ENCODE measurements around the gene DNAJB1. TPM values are rescaled to one million over a fixed set of nuclear protein-coding genes. Genes with fewer than 3 reads are reported as not detected.
A peak's percentile ranks its signal among the peaks of the same experiment; 100 is the strongest.

The DNAJB1 gene
- total and polyA plus RNA-seq, 2 of the 4 experiments (the other 2 are of a cell fraction) = 88.2 to 95.4 TPM

DNA sequence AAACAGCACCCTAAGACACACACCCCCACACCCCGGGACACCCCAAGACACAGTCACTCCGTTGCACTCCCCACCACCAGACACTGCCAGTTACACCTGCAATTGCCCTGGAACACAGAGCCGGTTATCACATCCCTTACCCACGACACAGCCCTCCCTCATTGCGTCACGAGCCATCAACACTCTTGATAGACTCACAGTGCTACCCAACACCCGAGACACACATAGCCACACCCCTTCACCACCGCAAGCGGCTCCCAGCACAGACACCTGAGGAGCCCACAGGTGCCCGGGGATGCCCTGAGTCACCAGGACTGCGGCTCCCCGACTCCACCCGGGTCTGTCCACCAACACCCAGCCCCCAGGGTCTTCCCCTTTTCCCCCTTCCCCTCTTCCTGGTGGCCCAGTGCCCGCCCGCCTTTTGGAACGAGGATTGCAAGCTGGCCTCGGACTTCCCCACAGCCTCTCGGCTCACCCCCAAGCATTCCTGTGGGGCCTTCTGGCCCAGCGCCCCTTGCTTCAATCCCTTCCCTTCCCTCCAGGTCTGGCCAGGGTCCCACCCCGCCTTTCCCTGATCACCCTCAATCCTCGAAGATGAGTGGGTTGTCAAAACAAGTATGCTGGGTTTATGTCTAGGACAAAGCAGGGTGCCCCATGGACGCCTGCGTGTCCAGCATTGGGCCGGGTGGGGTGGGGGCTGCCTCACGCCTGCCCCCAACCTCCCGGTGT lies 41.4 kb downstream of the DNAJB1 start:
- Histone ChIP-seq H4K91ac (ENCODE audit: insufficient read depth, low read depth, low read length) (peak overlapping the region; percentile 11; the same call in 1 of the 2 replicates), H3K14ac (replicated peaks; ENCODE audit: low read depth, low read length) (no peak overlapping the region), H2BK20ac (ENCODE audit: low read depth, low read length) (no peak overlapping the region), H3K9ac (ENCODE audit: low read depth, low read length) (no peak overlapping the region), H2BK5ac (ENCODE audit: low read depth, low read length, poor library complexity, severe bottlenecking) (no peak overlapping the region), H3K56ac (ENCODE audit: extremely low read depth, insufficient read depth, low read length) (no peak overlapping the region), H2AFZ (replicated peaks; ENCODE audit: low read length, poor library complexity) (peak overlapping the region; percentile 34), H2BK120ac (ENCODE audit: low read depth, low read length) (peak overlapping the region; percentile 32; the same call in 1 of the 2 replicates), H3K9me1 (ENCODE audit: insufficient read depth, low read length) (0 out of 2 replicates have a peak, but pooled peaks cover 11% of the 10 kb centered on the region), H4K8ac (ENCODE audit: low read depth in 2 of 2, low read length in 2 of 2) (0 out of 4 replicates have a peak overlapping the region, but pooled peaks of 1 of the 2 experiments have one; percentile 1), H4K5ac (ENCODE audit: low read depth, low read length) (no peak overlapping the region), H2BK15ac (ENCODE audit: low read depth, low read length) (no peak overlapping the region), H3K4me1 (ENCODE audit: control insufficient read depth, insufficient read depth, low read length) (peaks cover 37% of the 10 kb centered on the region), H3K79me1 (ENCODE audit: low read depth in 1 of 2, low read length in 2 of 2) (peaks cover 3 to 37% of the 10 kb centered on the region in 2 experiments), H2AK5ac (ENCODE audit: low read depth, low read length) (peak overlapping the region; percentile 62), H3K4me3 (ENCODE audit: insufficient read depth, low read depth, low read length) (no peak overlapping the region), H3K9me3 (ENCODE audit: control insufficient read depth, insufficient read depth, low read length) (no peaks in the 10 kb centered on the region), H3K23ac (ENCODE audit: low read depth, low read length) (no peak overlapping the region), H4K20me1 (ENCODE audit: insufficient read depth, low read length) (peaks cover 29% of the 10 kb centered on the region), H3K18ac (ENCODE audit: low read depth, low read length) (no peak overlapping the region), H3K27me3 (ENCODE audit: control insufficient read depth, insufficient read depth, low read length) (no peaks in the 10 kb centered on the region), H3K4ac (ENCODE audit: low read depth, low read length) (0 out of 2 replicates have a peak overlapping the region, but pooled peaks have one; percentile 3), H3K27ac (ENCODE audit: insufficient read depth, low read length) (peak overlapping the region; percentile 14; the same call in 1 of the 2 replicates), H2AK9ac (replicated peaks; ENCODE audit: low read depth, low read length, poor library complexity) (peak overlapping the region; percentile 81), H3K36me3 (ENCODE audit: control insufficient read depth, insufficient read depth, low read length) (peaks cover 20% of the 10 kb centered on the region; the same call in 1 of the 2 replicates), H3K4me2 (ENCODE audit: low read depth, low read length) (peak overlapping the region; percentile 12; the same call in 1 of the 2 replicates)
- BruUV-seq (replicated peaks) = no TSS peak
- dilution Hi-C loops (cut with HindIII; ENCODE audit: low sequenced_read_pairs, unreplicated experiment) = no loop called here
- ChIA-PET CTCF (no interaction called here), POLR2A (ENCODE audit: unreplicated experiment) (no interaction called here)
- ATAC-seq (ENCODE audit: low read depth) (peak; percentile 42), DNase-seq (peak; percentile 88)
- intact Hi-C loops (cut with micrococcal nuclease) = loop anchor here (5.0 kb wide), 1 partner anchor 340 kb away; the partner anchor contains the start of gene ASF1B
- in situ Hi-C loops (cut with MboI; ENCODE audit: low sequenced_read_pairs) = loop anchor here (10.0 kb wide), 1 partner anchor 592 kb away; no protein-coding TSS in a partner anchor
- TF ChIP-seq FOS (IDR thresholded peaks at IDR 0.05; ENCODE audit: low read depth, low read length) (no peak), CEBPB (IDR thresholded peaks at IDR 0.05; ENCODE audit: low read depth, low read length) (peak; percentile 93), MAFK (IDR thresholded peaks at IDR 0.05; ENCODE audit: low read depth, low read length) (no peak), CHD1 (IDR thresholded peaks at IDR 0.05; ENCODE audit: low read depth, low read length) (no peak), NFE2L2 (IDR thresholded peaks at IDR 0.05; ENCODE audit: low read depth, low read length) (no peak), MXI1 (IDR thresholded peaks at IDR 0.05; ENCODE audit: borderline replicate concordance, low read depth, low read length) (no peak), RCOR1 (IDR thresholded peaks at IDR 0.05; ENCODE audit: insufficient replicate concordance, low read length) (no peak), BHLHE40 (IDR thresholded peaks at IDR 0.05; ENCODE audit: low read depth, low read length) (peak; percentile 84)
- TF ChIP-seq, protein P1, sequence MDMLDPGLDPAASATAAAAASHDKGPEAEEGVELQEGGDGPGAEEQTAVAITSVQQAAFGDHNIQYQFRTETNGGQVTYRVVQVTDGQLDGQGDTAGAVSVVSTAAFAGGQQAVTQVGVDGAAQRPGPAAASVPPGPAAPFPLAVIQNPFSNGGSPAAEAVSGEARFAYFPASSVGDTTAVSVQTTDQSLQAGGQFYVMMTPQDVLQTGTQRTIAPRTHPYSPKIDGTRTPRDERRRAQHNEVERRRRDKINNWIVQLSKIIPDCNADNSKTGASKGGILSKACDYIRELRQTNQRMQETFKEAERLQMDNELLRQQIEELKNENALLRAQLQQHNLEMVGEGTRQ (IDR thresholded peaks at IDR 0.05; ENCODE audit: low read depth, low read length) = no peak
- TF ChIP-seq, protein P2, sequence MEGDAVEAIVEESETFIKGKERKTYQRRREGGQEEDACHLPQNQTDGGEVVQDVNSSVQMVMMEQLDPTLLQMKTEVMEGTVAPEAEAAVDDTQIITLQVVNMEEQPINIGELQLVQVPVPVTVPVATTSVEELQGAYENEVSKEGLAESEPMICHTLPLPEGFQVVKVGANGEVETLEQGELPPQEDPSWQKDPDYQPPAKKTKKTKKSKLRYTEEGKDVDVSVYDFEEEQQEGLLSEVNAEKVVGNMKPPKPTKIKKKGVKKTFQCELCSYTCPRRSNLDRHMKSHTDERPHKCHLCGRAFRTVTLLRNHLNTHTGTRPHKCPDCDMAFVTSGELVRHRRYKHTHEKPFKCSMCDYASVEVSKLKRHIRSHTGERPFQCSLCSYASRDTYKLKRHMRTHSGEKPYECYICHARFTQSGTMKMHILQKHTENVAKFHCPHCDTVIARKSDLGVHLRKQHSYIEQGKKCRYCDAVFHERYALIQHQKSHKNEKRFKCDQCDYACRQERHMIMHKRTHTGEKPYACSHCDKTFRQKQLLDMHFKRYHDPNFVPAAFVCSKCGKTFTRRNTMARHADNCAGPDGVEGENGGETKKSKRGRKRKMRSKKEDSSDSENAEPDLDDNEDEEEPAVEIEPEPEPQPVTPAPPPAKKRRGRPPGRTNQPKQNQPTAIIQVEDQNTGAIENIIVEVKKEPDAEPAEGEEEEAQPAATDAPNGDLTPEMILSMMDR (conservative IDR thresholded peaks at IDR 0.05; ENCODE audit: low read depth, low read length) = no peak
- 0% methylated on average over 5 of the region's 26 CpGs; no CpG with 5 or more reads in 1 of the 2 experiments for WGBS, 2 experiments (ENCODE audit: extremely low coverage in 2 of 2, insufficient read length in 1 of 2)

Measured in IMR-90 (cell line).